ENCODE results near the gene PAGE2. TPM values are rescaled to one million over a fixed set of nuclear protein-coding genes. Genes with fewer than 3 reads are reported as not detected.
"Not testable (repeated sequence)": the region's sequence is repeated elsewhere in the genome, so short reads cannot be mapped to it uniquely, and the experiment has no call there.

Gene PAGE2
- total RNA-seq, 3 donors from 2014 or later (not counting 1 experiment from before 2014, with no cell fraction given), result not detected

DNA sequence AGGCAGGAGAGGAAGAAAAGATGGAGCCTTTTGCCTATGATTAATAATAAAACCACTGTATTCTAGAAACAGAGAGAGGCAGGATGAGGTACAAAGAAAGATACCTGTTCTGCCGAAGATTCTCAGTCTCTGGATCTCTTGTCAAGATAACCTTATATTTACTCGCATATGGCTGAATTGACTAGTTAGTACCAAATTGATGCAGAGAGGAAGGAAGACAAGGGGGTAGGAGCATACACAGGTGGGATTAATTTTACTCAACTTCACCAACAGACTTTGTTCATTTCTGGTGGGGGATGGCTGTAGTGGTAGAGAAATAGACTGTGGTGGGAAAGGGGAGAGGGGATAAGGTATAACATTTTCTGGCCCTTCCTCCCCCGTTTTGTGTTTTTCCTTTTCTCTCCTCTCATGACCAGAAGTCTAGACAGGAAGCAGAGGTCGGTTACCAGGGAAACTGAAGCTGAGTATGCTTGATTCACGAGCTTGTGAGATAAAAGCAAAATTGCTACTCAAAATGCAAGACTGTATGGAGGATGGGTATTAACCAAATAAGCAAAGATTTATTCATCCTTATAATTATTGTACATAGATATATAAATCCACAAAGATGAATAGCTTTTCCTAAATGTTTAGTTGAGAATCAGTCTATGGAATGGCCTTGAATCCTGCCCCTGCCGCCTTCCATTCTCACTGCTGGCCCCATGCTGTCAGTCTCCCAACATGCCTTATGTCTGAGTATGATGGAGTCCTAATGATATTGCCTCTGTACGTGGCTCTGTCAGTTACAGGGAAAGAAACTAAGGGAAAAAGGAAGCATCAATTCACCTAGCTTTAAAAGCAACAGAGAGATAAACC, 31.8 kb upstream of the PAGE2 start:
- DNase-seq (peak in 1 of 2 donors; percentile 72), ATAC-seq (peak; percentile 64 to 74 (median 70))
- H3K27ac ChIP-seq (ENCODE audit: low read length), result no peak overlapping the region
- no peaks in the 10 kb centered on the region for H3K9me3 Mint-ChIP-seq
- H3K9me3 ChIP-seq (ENCODE audit: control insufficient read depth, insufficient read depth, low read length), result no peaks in the 10 kb centered on the region
- H3K4me3 Mint-ChIP-seq, result peak overlapping the region; percentile 72
- peaks cover 7 to 52% of the 10 kb centered on the region in 2 donors for H3K27me3 Mint-ChIP-seq (ENCODE audit: low read depth in 2 of 2)
- H3K27ac Mint-ChIP-seq, result peak overlapping the region; percentile 49 to 52
- WGBS (ENCODE audit: insufficient coverage), result no CpG with 5 or more reads among the region's 7 CpGs
- H3K4me1 Mint-ChIP-seq, result peaks cover 10 to 15% of the 10 kb centered on the region in 2 donors
- TF ChIP-seq, protein P1, sequence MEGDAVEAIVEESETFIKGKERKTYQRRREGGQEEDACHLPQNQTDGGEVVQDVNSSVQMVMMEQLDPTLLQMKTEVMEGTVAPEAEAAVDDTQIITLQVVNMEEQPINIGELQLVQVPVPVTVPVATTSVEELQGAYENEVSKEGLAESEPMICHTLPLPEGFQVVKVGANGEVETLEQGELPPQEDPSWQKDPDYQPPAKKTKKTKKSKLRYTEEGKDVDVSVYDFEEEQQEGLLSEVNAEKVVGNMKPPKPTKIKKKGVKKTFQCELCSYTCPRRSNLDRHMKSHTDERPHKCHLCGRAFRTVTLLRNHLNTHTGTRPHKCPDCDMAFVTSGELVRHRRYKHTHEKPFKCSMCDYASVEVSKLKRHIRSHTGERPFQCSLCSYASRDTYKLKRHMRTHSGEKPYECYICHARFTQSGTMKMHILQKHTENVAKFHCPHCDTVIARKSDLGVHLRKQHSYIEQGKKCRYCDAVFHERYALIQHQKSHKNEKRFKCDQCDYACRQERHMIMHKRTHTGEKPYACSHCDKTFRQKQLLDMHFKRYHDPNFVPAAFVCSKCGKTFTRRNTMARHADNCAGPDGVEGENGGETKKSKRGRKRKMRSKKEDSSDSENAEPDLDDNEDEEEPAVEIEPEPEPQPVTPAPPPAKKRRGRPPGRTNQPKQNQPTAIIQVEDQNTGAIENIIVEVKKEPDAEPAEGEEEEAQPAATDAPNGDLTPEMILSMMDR (IDR thresholded peaks at IDR 0.05), result no peak
- peaks cover 6% of the 10 kb centered on the region for H3K4me1 ChIP-seq (ENCODE audit: control insufficient read depth, insufficient read depth, low read length)
- no peaks in the 10 kb centered on the region for H3K36me3 Mint-ChIP-seq
- no peaks in the 10 kb centered on the region for H3K36me3 ChIP-seq (ENCODE audit: control insufficient read depth, insufficient read depth, low read length)
- intact Hi-C loops (cut with micrococcal nuclease), result loop anchor here (1.0 kb wide), 1 partner anchor 166 kb away; no protein-coding TSS in a partner anchor
- H3K27me3 ChIP-seq (ENCODE audit: control insufficient read depth, insufficient read depth, low read length), result no peaks in the 10 kb centered on the region
- H3K4me3 ChIP-seq (ENCODE audit: low read length), result no peak overlapping the region

DNA sequence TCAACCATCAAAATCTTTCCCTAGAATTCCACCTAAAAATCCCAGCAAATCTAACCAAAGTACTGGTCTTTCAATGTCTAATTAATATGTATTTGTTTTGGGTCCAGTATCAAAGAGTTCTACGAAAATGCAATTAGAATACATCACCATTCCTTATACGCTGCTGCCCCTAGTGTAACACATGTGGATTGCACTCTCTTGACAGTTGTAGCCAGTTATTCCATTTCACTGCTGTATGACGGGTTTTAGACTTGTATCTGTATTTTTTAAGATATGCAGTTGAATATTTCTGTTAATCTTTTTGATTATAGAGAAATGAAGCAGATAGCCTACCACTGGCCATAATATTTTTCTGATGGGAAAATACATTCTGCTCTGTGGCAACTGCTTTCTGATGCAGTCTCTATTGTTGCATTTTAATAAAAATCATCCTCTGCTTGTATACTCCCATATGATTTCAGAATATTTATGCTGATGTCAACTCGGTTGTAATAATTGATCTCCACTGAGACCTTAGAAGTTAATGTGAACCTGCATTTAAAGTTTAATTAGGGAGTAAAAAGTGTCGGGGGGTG, 31.1 kb upstream of the PAGE2 start:
- Mint-ChIP-seq H3K4me3 (peak overlapping the region; percentile 72), H3K4me1 (peaks cover 10 to 15% of the 10 kb centered on the region in 2 donors), H3K9me3 (no peaks in the 10 kb centered on the region), H3K27ac (peak overlapping the region; percentile 49 to 52), H3K27me3 (ENCODE audit: low read depth in 2 of 2) (peaks cover 7 to 58% of the 10 kb centered on the region in 2 donors), H3K36me3 (no peaks in the 10 kb centered on the region)
- Histone ChIP-seq H3K4me1 (ENCODE audit: control insufficient read depth, insufficient read depth, low read length) (peaks cover 6% of the 10 kb centered on the region), H3K27ac (ENCODE audit: low read length) (no peak overlapping the region), H3K27me3 (ENCODE audit: control insufficient read depth, insufficient read depth, low read length) (no peaks in the 10 kb centered on the region), H3K9me3 (ENCODE audit: control insufficient read depth, insufficient read depth, low read length) (no peaks in the 10 kb centered on the region), H3K4me3 (ENCODE audit: low read length) (no peak overlapping the region), H3K36me3 (ENCODE audit: control insufficient read depth, insufficient read depth, low read length) (no peaks in the 10 kb centered on the region)
- peak in 1 of 2 donors; percentile 69 for DNase-seq
- intact Hi-C loops (cut with micrococcal nuclease), result no loop called here
- WGBS (ENCODE audit: insufficient coverage), result 20% methylated on average over 1 of the region's 5 CpGs
- ATAC-seq, result peak; percentile 75 to 90 (median 83)
- TF ChIP-seq, protein P1 (IDR thresholded peaks at IDR 0.05), result peak; percentile 72

DNA sequence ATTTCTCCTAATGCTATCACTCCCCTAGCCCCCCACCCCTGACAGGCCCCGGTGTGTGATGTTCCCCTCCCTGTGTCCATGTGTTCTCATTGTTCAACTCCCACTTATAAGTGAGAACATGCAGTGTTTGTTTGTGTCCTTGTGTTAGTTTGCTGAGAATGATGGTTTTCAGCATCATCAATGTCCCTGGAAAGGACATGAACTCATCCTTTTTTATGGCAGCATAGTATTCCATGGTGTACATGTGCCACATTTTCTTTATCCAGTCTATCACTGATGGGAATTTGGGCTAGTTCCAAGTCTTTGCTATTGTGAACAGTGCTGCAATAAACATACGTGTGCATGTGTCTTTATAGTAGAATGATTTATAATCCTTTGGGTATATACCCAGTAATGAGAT, 21.6 kb upstream of the PAGE2 start:
- not testable (repeated sequence) for H3K9me3 Mint-ChIP-seq

DNA sequence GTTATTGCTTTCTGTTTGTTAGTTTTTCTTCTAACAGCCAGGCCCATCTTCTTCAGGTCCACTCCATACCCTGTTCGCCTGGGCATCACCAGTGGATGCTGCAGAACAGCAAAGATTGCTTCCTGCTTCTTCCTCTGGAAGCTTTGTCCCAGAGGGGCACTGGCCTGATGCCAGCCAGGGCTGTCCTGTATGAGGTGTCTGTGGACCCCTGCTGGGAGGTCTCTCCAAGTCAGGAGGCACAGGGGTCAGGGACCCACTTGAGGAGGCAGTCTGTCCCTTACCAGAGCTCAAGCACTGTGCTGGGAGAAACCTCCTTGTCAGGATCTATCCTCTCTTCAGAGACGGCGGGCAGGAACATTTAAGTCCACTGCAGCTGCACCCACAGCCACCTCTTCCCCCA, 16.5 kb upstream of the PAGE2 start:
- no peak overlapping the region for H3K4me3 ChIP-seq (ENCODE audit: low read length)
- H3K27ac ChIP-seq (ENCODE audit: low read length), result no peak overlapping the region
- no peaks in the 10 kb centered on the region for H3K27me3 ChIP-seq (ENCODE audit: control insufficient read depth, insufficient read depth, low read length)
- Mint-ChIP-seq H3K27me3 (ENCODE audit: low read depth in 2 of 2) (peaks cover 16 to 56% of the 10 kb centered on the region in 2 donors), H3K36me3 (no peaks in the 10 kb centered on the region), H3K4me3 (no peak overlapping the region), H3K27ac (no peak overlapping the region), H3K4me1 (no peaks in the 10 kb centered on the region), H3K9me3 (no peaks in the 10 kb centered on the region)
- 79% methylated on average over 3 of the region's 3 CpGs for WGBS (ENCODE audit: insufficient coverage)
- no peaks in the 10 kb centered on the region for H3K4me1 ChIP-seq (ENCODE audit: control insufficient read depth, insufficient read depth, low read length)
- TF ChIP-seq, protein P1 (IDR thresholded peaks at IDR 0.05), result no peak
- H3K9me3 ChIP-seq (ENCODE audit: control insufficient read depth, insufficient read depth, low read length), result no peaks in the 10 kb centered on the region
- no peaks in the 10 kb centered on the region for H3K36me3 ChIP-seq (ENCODE audit: control insufficient read depth, insufficient read depth, low read length)
- ATAC-seq (no peak), DNase-seq (no peak)
- intact Hi-C loops (cut with micrococcal nuclease), result no loop called here

More for the DNA sequence above, 21.6 kb upstream of the PAGE2 start:
- H3K4me3 ChIP-seq (ENCODE audit: low read length); H3K4me3 Mint-ChIP-seq; H3K27ac Mint-ChIP-seq; intact Hi-C loops (cut with micrococcal nuclease); H3K27me3 ChIP-seq (ENCODE audit: control insufficient read depth, insufficient read depth, low read length); H3K36me3 ChIP-seq (ENCODE audit: control insufficient read depth, insufficient read depth, low read length); DNase-seq; H3K4me1 Mint-ChIP-seq; H3K27ac ChIP-seq (ENCODE audit: low read length); H3K9me3 ChIP-seq (ENCODE audit: control insufficient read depth, insufficient read depth, low read length); ATAC-seq; H3K4me1 ChIP-seq (ENCODE audit: control insufficient read depth, insufficient read depth, low read length); H3K36me3 Mint-ChIP-seq: not testable (repeated sequence)
- no CpG with 5 or more reads among the region's 2 CpGs for WGBS (ENCODE audit: insufficient coverage)
- H3K27me3 Mint-ChIP-seq (ENCODE audit: low read depth in 2 of 2), result peaks cover 33 to 77% of the 10 kb centered on the region in 2 donors
